BE2C (cell line): ENCODE results near the gene CXorf58.

Experiments
- DNase-seq: peaks from one replicate; pipeline ENCODE4 v3.0.0-alpha.2; 2020
- H3K27me3 ChIP-seq: fragments of 250-450 bp; sonication (Bioruptor Pico); 2 replicates; pipeline ENCODE4 v1.5.1; 2020; ENCODE audit warnings: mild to moderate bottlenecking
- H3K36me3 ChIP-seq: fragments of 250-450 bp; sonication (Bioruptor Pico); 2 replicates; pipeline ENCODE4 v1.5.1; 2020; ENCODE audit warnings: mild to moderate bottlenecking
- H3K4me1 ChIP-seq: fragments of 250-450 bp; sonication (Bioruptor Pico); 2 replicates; pipeline ENCODE4 v1.5.1; 2020
- H3K4me3 ChIP-seq: 2 replicates; pipeline ENCODE4 v1.5.1; 2011; ENCODE audit warnings: low read depth, low read length
- H3K9me3 ChIP-seq: fragments of 250-450 bp; sonication (Bioruptor Pico); 2 replicates; pipeline ENCODE4 v1.5.1; 2020
- TF ChIP-seq, protein P1 (sequence below): IDR thresholded peaks from 2 replicates; pipeline ENCODE4 v1.5.1; 2012; ENCODE audit warnings: mild to moderate bottlenecking, low read depth, low read length

Gene CXorf58

DNA sequence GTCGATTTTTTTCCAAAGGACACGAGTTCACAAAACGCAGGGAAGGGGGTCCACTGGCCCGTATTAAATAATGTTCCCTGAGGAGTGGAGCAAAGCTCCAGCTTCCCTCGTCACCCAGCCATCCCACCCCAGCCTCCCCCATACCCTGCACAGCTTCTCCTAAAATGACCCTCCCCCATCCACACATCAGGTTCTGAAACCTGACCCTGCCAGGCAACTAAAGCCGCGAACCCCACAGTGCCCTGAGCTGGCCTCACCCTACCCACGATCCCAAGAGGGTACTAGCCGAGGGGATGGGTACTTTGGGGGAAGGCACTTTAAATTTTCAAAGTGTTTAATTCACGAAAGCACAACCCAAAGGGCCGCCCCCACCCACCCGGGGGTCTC, 702 bp upstream of the CXorf58 start:
- Histone ChIP-seq H3K27me3 (no peaks in the 10 kb centered on the region), H3K4me1 (no peaks in the 10 kb centered on the region), H3K4me3 (peak overlapping the region; percentile 68), H3K9me3 (no peaks in the 10 kb centered on the region), H3K36me3 (no peaks in the 10 kb centered on the region)
- DNase-seq: no peak
- TF ChIP-seq, protein P1, sequence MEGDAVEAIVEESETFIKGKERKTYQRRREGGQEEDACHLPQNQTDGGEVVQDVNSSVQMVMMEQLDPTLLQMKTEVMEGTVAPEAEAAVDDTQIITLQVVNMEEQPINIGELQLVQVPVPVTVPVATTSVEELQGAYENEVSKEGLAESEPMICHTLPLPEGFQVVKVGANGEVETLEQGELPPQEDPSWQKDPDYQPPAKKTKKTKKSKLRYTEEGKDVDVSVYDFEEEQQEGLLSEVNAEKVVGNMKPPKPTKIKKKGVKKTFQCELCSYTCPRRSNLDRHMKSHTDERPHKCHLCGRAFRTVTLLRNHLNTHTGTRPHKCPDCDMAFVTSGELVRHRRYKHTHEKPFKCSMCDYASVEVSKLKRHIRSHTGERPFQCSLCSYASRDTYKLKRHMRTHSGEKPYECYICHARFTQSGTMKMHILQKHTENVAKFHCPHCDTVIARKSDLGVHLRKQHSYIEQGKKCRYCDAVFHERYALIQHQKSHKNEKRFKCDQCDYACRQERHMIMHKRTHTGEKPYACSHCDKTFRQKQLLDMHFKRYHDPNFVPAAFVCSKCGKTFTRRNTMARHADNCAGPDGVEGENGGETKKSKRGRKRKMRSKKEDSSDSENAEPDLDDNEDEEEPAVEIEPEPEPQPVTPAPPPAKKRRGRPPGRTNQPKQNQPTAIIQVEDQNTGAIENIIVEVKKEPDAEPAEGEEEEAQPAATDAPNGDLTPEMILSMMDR: no peak

- Histone ChIP-seq H3K36me3 (no peaks in the 10 kb centered on the region), H3K4me3 (peak overlapping the region; percentile 43), H3K27me3 (no peaks in the 10 kb centered on the region), H3K4me1 (no peaks in the 10 kb centered on the region), H3K9me3 (no peaks in the 10 kb centered on the region)
- TF ChIP-seq, protein P1: peak; percentile 45
- no peak for DNase-seq
These were observed 606 bp downstream of the CXorf58 start for GRCh38 chrX:23908219-23909004.

DNA sequence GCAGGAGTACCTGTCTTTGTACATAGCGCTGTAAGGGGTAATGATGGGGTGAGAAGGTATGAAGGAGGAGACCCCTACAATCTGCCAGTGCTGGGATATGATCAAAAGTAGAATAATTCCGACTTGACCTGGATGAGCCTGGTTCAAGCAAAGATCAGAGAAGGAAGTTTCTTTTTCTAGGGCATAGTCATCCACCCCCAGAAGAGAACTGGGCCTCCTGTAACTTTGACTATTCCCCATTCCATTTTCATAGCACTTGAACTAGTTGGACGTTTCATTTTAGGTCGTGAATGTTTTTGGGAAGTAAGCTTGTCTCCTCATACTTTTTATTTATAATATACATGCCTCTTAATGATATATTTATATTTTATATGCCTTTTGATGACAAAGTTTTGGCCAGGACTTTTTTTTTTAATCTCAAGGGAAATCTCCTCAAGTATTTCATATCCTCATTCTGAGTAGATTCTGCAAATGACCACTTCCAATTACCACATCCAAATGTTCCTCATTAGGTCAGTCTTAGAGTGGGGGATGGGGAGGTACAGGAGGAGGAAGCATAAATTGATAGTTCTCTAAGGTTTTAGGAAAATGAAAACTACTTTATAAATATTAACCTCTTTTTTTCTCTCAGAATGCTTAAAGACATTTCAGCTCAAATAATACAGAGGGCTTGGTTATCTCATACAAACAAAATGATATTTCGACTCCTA, 3.5 kb downstream of the CXorf58 start:
- TF ChIP-seq, protein P1: no peak
- H3K36me3 ChIP-seq: no peaks in the 10 kb centered on the region
- no peaks in the 10 kb centered on the region for H3K4me1 ChIP-seq
- no peaks in the 10 kb centered on the region for H3K27me3 ChIP-seq
- no peak for DNase-seq
- H3K4me3 ChIP-seq: no peak overlapping the region
- H3K9me3 ChIP-seq: no peaks in the 10 kb centered on the region

GRCh38 chrX:23919148-23919547, 11.3 kb downstream of the CXorf58 start:
- Histone ChIP-seq H3K27me3 (no peaks in the 10 kb centered on the region), H3K36me3 (no peaks in the 10 kb centered on the region), H3K4me1 (no peaks in the 10 kb centered on the region), H3K9me3 (no peaks in the 10 kb centered on the region), H3K4me3 (no peak overlapping the region)
- DNase-seq: no peak
- TF ChIP-seq, protein P1: no peak

DNA sequence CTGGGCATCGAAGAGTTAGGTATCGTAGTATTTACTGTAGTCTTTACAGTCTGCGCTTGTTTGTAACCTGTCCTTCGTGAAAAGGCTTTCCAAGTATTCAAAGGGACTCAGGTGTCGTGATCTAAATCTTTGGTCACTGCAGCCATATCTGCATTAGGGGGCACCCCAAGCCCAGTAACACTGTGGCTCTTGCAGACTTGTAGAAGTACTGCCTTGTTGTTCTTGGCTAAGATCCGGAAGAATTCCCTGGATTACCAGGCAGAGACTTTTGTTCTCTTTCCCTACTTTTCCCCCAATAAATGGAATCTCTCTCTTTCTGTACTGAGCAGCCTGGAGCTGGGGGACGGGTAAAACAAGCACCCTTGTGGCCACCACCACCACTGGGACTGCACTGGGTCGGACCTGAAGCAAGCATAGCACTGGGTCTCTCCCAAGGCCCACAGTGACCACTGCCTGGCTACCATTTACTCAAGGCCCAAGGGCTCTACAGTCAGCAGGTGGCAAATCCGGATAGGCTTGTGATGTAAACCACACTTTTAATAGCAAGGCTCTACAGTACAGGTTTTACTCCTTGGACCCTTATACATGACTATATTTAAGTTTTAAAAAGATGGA, 12.0 kb downstream of the CXorf58 start:
- Histone ChIP-seq H3K27me3 (no peaks in the 10 kb centered on the region), H3K4me1 (no peaks in the 10 kb centered on the region), H3K9me3 (no peaks in the 10 kb centered on the region), H3K4me3 (no peak overlapping the region), H3K36me3 (no peaks in the 10 kb centered on the region)
- TF ChIP-seq, protein P1: peak; percentile 13; the same call in 1 of the 2 replicates
- DNase-seq: no peak
